Left lung (tissue), 10 donors: Measurements from ENCODE around the gene CEBPA. TPM values are rescaled to one million over a fixed set of nuclear protein-coding genes. Genes with fewer than 3 reads are reported as not detected.

Experiments used
- ATAC-seq: fragments of 200-7000 bp; cut with Tn5 transposase; one replicate; pipeline ENCODE4 v1.9.1; 2020; ENCODE audit warnings: moderate library complexity
- DNase-seq, 4 donors: peaks; one replicate each; pipeline ENCODE4 v3.0.0-alpha.2; 2013 to 2020
- H3K27ac ChIP-seq, 2 donors: fragments of 200-600 bp; sonication (generic) in 1 of 2; one replicate each; pipeline versions ENCODE4 v1.5.0 to v1.8.0; 2020 to 2021
- H3K27me3 ChIP-seq, 2 donors: fragments of 200-600 bp; sonication (generic) in 1 of 2; one replicate each; pipeline versions ENCODE4 v1.5.0 to v1.8.0; 2020 to 2021
- H3K36me3 ChIP-seq, 2 donors: fragments of 200-600 bp; sonication (generic) in 1 of 2; one replicate each; pipeline versions ENCODE4 v1.5.0 to v1.8.0; 2020 to 2021
- H3K4me1 ChIP-seq, 2 donors: fragments of 200-600 bp; one replicate each; pipeline ENCODE4 v1.8.0; 2021
- H3K4me3 ChIP-seq, 2 donors: fragments of 200-600 bp; sonication (generic) in 1 of 2; one replicate each; pipeline versions ENCODE4 v1.5.0 to v1.8.0; 2020 to 2021; ENCODE audit warnings: mild to moderate bottlenecking in 1 of 2
- H3K9me3 ChIP-seq, 2 donors: fragments of 200-600 bp; sonication (generic) in 1 of 2; one replicate each; pipeline versions ENCODE4 v1.5.0 to v1.8.0; 2020 to 2021
- CTCF ChIP-seq, 2 donors: fragments of 200-600 bp; sonication (generic) in 1 of 2; IDR thresholded peaks; one replicate each; pipeline versions ENCODE4 v1.5.0 to v1.8.0; 2021; ENCODE audit warnings: antibody characterized with exemption in 2 of 2
- intact Hi-C, 2 donors: fragments of 100-400 bp; cut with DNase I; formaldehyde crosslinking; loops; one replicate each; pipeline versions ENCODE4 v1.11.2 to v1.14.2; 2022
- polyA plus RNA-seq, 6 donors: library from polyadenylated mRNA; unstranded; fragments of 120-200 nt; gene quantifications; one replicate each; pipeline ENCODE4 v1.2.1, GENCODE V29; 2013; ENCODE audit not compliant: insufficient read length in 6 of 6
- total RNA-seq, 2 donors: library from RNA; stranded (reverse); fragmentation: NEBNext Ultra II Directional; extraction: Animal tissue kit (Norgen Biotek cat#: 25700); gene quantifications; one replicate each; pipeline ENCODE4 v1.2.1, GENCODE V29; 2021
- donor health status: DM: no; HTN: yes; CAD: no.
- donor health status: DM: no; HTN: no; CAD: no.

CEBPA gene
- total and polyA plus RNA-seq, 8 donors: 11.2 to 93.8 (median 16.5) TPM

GRCh38 chr19:33310606-33311325 lies 8.4 kb upstream of the CEBPA start:
- TF ChIP-seq CTCF (IDR thresholded peaks at IDR 0.05): no peak
- no peaks in the 10 kb centered on the region for H3K4me1 ChIP-seq
- H3K27me3 ChIP-seq: peaks cover 0 to 22% of the 10 kb centered on the region in 2 donors
- H3K9me3 ChIP-seq: peaks cover 0 to 2% of the 10 kb centered on the region in 2 donors
- peak; percentile 90 for ATAC-seq
- H3K36me3 ChIP-seq: no peaks in the 10 kb centered on the region
- intact Hi-C loops: no loop called here
- H3K27ac ChIP-seq: peak overlapping the region; percentile 41 to 53
- peak in 2 of 4 donors; percentile 76 to 86 for DNase-seq
- no peak overlapping the region for H3K4me3 ChIP-seq

GRCh38 chr19:33309826-33310225 lies 7.5 kb upstream of the CEBPA start:
- H3K27ac ChIP-seq: no peak overlapping the region

GRCh38 chr19:33306853-33307792 lies 4.8 kb upstream of the CEBPA start:
- no peak overlapping the region for H3K4me3 ChIP-seq
- DNase-seq (no peak), ATAC-seq (no peak)
- H3K9me3 ChIP-seq: peaks cover 0 to 2% of the 10 kb centered on the region in 2 donors
- intact Hi-C loops: no loop called here
- H3K27me3 ChIP-seq: peaks cover 0 to 45% of the 10 kb centered on the region in 2 donors
- peaks cover 15 to 19% of the 10 kb centered on the region in 2 donors for H3K4me1 ChIP-seq
- H3K36me3 ChIP-seq: no peaks in the 10 kb centered on the region
- no peak for TF ChIP-seq CTCF (IDR thresholded peaks at IDR 0.05)
- no peak overlapping the region for H3K27ac ChIP-seq

More at GRCh38 chr19:33309826-33310225, 7.5 kb upstream of the CEBPA start:
- TF ChIP-seq CTCF (IDR thresholded peaks at IDR 0.05): no peak
- H3K4me1 ChIP-seq: peaks cover 0 to 3% of the 10 kb centered on the region in 2 donors
- H3K27me3 ChIP-seq: peaks cover 0 to 22% of the 10 kb centered on the region in 2 donors
- peaks cover 0 to 2% of the 10 kb centered on the region in 2 donors for H3K9me3 ChIP-seq
- no peak overlapping the region for H3K4me3 ChIP-seq
- intact Hi-C loops: no loop called here
- H3K36me3 ChIP-seq: no peaks in the 10 kb centered on the region
- ATAC-seq (no peak), DNase-seq (no peak)

GRCh38 chr19:33306191-33306590 lies 3.9 kb upstream of the CEBPA start:
- peaks cover 3 to 49% of the 10 kb centered on the region in 2 donors for H3K27me3 ChIP-seq
- H3K4me3 ChIP-seq: no peak overlapping the region
- no peaks in the 10 kb centered on the region for H3K36me3 ChIP-seq
- intact Hi-C loops: no loop called here
- ATAC-seq (no peak), DNase-seq (no peak)
- H3K9me3 ChIP-seq: peaks cover 0 to 2% of the 10 kb centered on the region in 2 donors
- peaks cover 15 to 21% of the 10 kb centered on the region in 2 donors for H3K4me1 ChIP-seq
- H3K27ac ChIP-seq: no peak overlapping the region
- TF ChIP-seq CTCF (IDR thresholded peaks at IDR 0.05): no peak
